ENCODE data around the gene C11orf91. TPM values are rescaled to one million over a fixed set of nuclear protein-coding genes. Genes with fewer than 3 reads are reported as not detected.
"Not testable (repeated sequence)": the region's sequence is repeated elsewhere in the genome, so short reads cannot be mapped to it uniquely, and the experiment has no call there.

The C11orf91 gene
- total and polyA plus RNA-seq, 4 donors = 0.97 TPM; not detected in 3

DNA sequence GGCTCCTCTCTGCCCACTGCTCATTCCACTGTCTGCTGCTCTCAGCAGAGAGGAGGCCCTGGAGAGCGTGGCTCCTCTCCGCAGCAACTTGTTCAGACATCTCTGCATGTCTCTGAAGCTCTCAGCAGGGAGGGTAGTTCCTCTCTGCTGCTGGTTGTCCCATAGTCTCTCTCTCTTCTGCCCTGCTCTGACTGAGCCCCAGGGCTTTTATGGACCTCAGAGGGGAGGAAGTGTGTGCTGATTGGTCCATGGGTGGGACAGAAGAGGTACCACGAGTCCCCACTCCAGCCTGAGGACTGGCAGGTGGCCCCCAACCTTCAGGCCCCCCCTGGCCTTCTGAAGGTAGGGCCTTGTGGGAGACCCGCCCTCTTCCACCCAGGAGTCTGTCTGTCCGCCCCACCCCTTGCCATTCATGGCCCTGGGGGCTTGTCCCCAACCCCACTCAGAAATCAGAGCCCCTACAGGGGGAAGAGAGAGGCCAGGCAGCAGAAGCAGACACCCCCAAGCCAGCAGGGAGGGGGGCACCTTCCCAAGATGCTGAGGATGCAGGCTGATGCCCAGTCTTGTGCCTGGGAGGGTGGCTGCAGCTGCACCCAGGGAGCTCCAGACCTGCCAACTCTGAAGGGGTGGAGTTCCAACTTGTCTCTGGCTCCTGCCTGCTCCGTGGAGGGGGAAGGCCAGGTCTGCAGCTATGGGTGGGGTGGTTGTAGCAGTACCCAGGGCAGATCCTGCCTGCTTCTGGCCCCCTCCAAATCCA lies 35.1 kb downstream of the C11orf91 start:
- Histone ChIP-seq H3K4me1 (ENCODE audit: control insufficient read depth in 1 of 2, insufficient read depth in 2 of 2, low read length in 2 of 2) (no peaks in the 10 kb centered on the region), H3K27ac (ENCODE audit: low read depth in 1 of 2, low read length in 2 of 2) (no peak overlapping the region), H3K4me3 (ENCODE audit: low read length in 2 of 2) (no peak overlapping the region), H3K36me3 (ENCODE audit: control insufficient read depth in 1 of 2, insufficient read depth in 2 of 2, low read length in 1 of 2) (no peaks in the 10 kb centered on the region), H3K9me3 (ENCODE audit: control insufficient read depth, low read length) (no peaks in the 10 kb centered on the region), H3K27me3 (ENCODE audit: control insufficient read depth in 1 of 2, insufficient read depth in 2 of 2, low read length in 1 of 2) (no peaks in the 10 kb centered on the region)
- no peak for DNase-seq
- WGBS, 2 donors = 88 to 89% methylated on average over 6 of the region's 6 CpGs
- ATAC-seq (ENCODE audit: low FRiP score) = peak; percentile 26
- intact Hi-C loops (cut with DNase I) = loop anchor here in 1 of 2 donors (5.0 kb wide), 1 partner anchor 298 kb away; no protein-coding TSS in a partner anchor

GRCh38 chr11:33664827-33665226 lies 35.8 kb downstream of the C11orf91 start:
- Histone ChIP-seq H3K27me3 (ENCODE audit: control insufficient read depth in 1 of 2, insufficient read depth in 2 of 2, low read length in 1 of 2) (no peaks in the 10 kb centered on the region), H3K27ac (ENCODE audit: low read depth in 1 of 2, low read length in 2 of 2) (no peak overlapping the region), H3K36me3 (ENCODE audit: control insufficient read depth in 1 of 2, insufficient read depth in 2 of 2, low read length in 1 of 2) (no peaks in the 10 kb centered on the region), H3K9me3 (ENCODE audit: control insufficient read depth, low read length) (no peaks in the 10 kb centered on the region), H3K4me1 (ENCODE audit: control insufficient read depth in 1 of 2, insufficient read depth in 2 of 2, low read length in 2 of 2) (no peaks in the 10 kb centered on the region), H3K4me3 (ENCODE audit: low read length in 2 of 2) (no peak overlapping the region)
- WGBS, 2 donors = 88 to 90% methylated on average over 4 of the region's 4 CpGs
- DNase-seq (no peak), ATAC-seq (ENCODE audit: low FRiP score) (no peak)
- intact Hi-C loops (cut with DNase I) = loop anchor here in 1 of 2 donors (5.0 kb wide), 1 partner anchor 298 kb away; no protein-coding TSS in a partner anchor

DNA sequence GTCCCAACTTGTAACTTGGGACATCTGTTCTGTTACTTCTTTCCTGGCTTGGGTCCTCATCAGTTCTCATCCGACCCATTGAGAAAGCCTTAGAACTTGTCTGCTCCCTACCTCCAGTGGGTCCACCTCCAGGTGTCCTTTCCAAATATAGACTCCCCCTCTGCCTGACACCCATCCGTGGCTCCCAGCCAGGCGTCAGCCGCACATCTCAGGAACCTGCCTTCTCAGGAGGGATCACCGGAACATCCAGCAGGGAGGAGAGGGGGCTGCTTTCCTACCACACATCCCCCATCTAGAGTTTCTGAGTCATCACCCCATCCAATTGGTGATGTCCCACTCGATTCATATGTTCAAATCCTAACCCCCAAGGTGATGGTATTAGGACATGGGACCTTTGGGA lies 36.5 kb downstream of the C11orf91 start:
- 91 to 94% methylated on average over 6 of the region's 6 CpGs for WGBS, 2 donors
- intact Hi-C loops (cut with DNase I) = no loop called here
- Histone ChIP-seq H3K27me3 (ENCODE audit: control insufficient read depth in 1 of 2, insufficient read depth in 2 of 2, low read length in 1 of 2) (no peaks in the 10 kb centered on the region), H3K27ac (ENCODE audit: low read depth in 1 of 2, low read length in 2 of 2) (no peak overlapping the region), H3K36me3 (ENCODE audit: control insufficient read depth in 1 of 2, insufficient read depth in 2 of 2, low read length in 1 of 2) (no peaks in the 10 kb centered on the region), H3K4me1 (ENCODE audit: control insufficient read depth in 1 of 2, insufficient read depth in 2 of 2, low read length in 2 of 2) (no peaks in the 10 kb centered on the region), H3K9me3 (ENCODE audit: control insufficient read depth, low read length) (no peaks in the 10 kb centered on the region), H3K4me3 (ENCODE audit: low read length in 2 of 2) (no peak overlapping the region)
- DNase-seq = no peak
- no peak for ATAC-seq (ENCODE audit: low FRiP score)

DNA sequence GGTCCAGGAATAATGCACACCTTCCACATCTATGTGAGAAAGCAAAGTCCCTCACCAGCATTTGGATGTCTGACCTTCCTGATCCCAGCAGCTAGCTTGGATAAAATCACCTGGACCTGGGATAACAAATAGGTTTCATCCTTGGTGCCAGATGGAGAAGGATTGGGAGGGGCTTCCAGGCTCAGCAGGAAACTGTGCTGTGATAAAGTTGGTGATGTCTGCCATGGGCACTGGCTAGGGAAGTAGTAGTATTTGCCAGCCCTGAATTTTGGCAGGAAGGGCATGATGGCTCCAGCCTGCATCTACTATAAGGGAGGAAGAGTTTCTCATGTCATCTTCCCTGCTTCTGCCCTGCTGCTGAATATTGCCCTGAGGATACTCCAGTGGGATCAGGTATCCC lies 37.5 kb downstream of the C11orf91 start:
- no peaks in the 10 kb centered on the region for H3K9me3 ChIP-seq (ENCODE audit: control insufficient read depth, low read length)
- ATAC-seq (ENCODE audit: low FRiP score) = no peak
- no peak overlapping the region for H3K27ac ChIP-seq (ENCODE audit: low read depth in 1 of 2, low read length in 2 of 2)
- intact Hi-C loops (cut with DNase I) = no loop called here
- no peaks in the 10 kb centered on the region for H3K36me3 ChIP-seq (ENCODE audit: control insufficient read depth in 1 of 2, insufficient read depth in 2 of 2, low read length in 1 of 2)
- no peaks in the 10 kb centered on the region for H3K27me3 ChIP-seq (ENCODE audit: control insufficient read depth in 1 of 2, insufficient read depth in 2 of 2, low read length in 1 of 2)
- H3K4me3 ChIP-seq (ENCODE audit: low read length in 2 of 2) = no peak overlapping the region
- DNase-seq = no peak
- no peaks in the 10 kb centered on the region for H3K4me1 ChIP-seq (ENCODE audit: control insufficient read depth in 1 of 2, insufficient read depth in 2 of 2, low read length in 2 of 2)

DNA sequence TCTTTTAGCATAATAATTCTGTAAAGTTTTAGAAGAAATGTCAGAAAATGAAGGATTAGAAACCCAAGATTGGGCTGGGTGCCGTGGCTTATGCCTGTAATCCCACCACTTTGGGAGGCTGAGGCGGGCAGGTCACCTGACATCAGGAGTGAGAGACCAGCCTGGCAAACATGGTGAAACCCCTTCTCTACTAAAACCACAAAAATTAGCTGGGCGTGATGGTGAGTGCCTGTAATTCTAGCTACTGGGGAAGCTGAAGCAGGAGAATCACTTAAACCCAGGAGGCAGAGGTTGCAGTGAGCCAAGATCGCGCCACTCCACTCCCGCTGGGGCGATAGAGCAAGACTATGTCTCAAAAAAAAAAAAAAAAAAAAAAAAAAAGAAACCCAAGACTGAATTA lies 39.1 kb downstream of the C11orf91 start:
- intact Hi-C loops (cut with DNase I); H3K4me3 ChIP-seq (ENCODE audit: low read length in 2 of 2); H3K27me3 ChIP-seq (ENCODE audit: control insufficient read depth in 1 of 2, insufficient read depth in 2 of 2, low read length in 1 of 2); H3K36me3 ChIP-seq (ENCODE audit: control insufficient read depth in 1 of 2, insufficient read depth in 2 of 2, low read length in 1 of 2); H3K4me1 ChIP-seq (ENCODE audit: control insufficient read depth in 1 of 2, insufficient read depth in 2 of 2, low read length in 2 of 2); H3K27ac ChIP-seq (ENCODE audit: low read depth in 1 of 2, low read length in 2 of 2); H3K9me3 ChIP-seq (ENCODE audit: control insufficient read depth, low read length); ATAC-seq (ENCODE audit: low FRiP score); DNase-seq: not testable (repeated sequence)
- WGBS, 2 donors = 88 to 94% methylated on average over 7 of the region's 7 CpGs

DNA sequence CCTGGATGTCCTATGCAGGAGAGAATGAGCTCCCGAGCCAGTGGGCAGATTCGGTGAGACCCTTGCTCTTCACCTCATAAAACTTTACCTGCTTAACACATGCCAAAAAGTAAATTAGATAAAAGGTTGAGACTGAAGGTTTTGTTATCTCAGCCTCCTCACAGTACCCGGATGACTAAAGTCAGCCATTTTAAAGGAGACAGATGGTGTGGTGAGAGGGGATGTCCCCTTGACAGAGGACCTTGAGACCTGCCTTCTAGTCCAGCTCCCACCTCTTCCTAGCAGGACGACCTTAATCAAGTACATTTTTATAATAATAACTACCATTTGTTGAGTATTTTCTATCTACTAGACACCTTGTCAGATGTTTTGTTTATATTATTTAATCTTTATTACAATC lies 39.7 kb downstream of the C11orf91 start:
- no peak for DNase-seq
- Histone ChIP-seq H3K9me3 (ENCODE audit: control insufficient read depth, low read length) (no peaks in the 10 kb centered on the region), H3K27me3 (ENCODE audit: control insufficient read depth in 1 of 2, insufficient read depth in 2 of 2, low read length in 1 of 2) (no peaks in the 10 kb centered on the region), H3K4me3 (ENCODE audit: low read length in 2 of 2) (no peak overlapping the region), H3K4me1 (ENCODE audit: control insufficient read depth in 1 of 2, insufficient read depth in 2 of 2, low read length in 2 of 2) (no peaks in the 10 kb centered on the region), H3K36me3 (ENCODE audit: control insufficient read depth in 1 of 2, insufficient read depth in 2 of 2, low read length in 1 of 2) (no peaks in the 10 kb centered on the region), H3K27ac (ENCODE audit: low read depth in 1 of 2, low read length in 2 of 2) (no peak overlapping the region)
- WGBS, 2 donors = 93% methylated on average over 4 of the region's 4 CpGs
- ATAC-seq (ENCODE audit: low FRiP score) = no peak
- intact Hi-C loops (cut with DNase I) = no loop called here

DNA sequence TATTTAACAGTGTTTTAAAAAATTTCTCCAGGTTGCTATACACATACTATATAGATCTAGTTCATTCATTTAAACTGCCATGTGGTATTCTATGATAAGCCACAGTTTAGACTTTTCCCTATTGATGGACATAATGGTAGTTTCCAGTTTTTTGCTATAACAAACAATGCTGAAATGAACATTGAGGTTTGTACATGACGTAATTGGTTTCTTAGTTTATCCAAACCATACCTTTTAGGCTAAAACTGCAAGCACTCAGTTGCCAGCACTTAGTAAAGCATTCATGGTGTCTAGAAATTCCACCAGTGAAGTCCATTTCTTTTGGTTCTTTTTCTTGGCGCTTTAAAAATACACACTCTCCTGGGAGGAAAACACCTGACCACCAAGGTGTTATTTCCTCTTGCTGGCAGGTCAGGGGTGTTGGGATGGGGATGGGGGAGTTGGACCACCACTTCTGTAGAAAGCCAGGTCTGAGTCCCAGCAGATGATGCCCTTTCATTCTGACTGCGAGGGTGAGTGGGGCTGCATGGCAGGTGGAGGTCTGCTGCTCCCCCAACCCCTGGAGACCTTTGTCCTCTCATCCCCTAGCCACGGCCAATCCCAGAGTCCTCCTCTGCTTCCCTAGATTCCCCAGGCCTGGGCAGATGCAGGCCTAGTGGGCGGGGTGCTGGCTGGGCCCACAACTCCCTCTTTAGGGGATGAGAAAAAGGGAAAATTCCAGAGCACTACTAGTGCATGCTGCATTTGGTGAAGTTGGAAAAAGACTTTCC lies 41.1 kb downstream of the C11orf91 start:
- H3K27ac ChIP-seq (ENCODE audit: low read depth in 1 of 2, low read length in 2 of 2) = no peak overlapping the region
- no peak for DNase-seq
- H3K4me3 ChIP-seq (ENCODE audit: low read length in 2 of 2) = no peak overlapping the region
- no peak for ATAC-seq (ENCODE audit: low FRiP score)
- no peaks in the 10 kb centered on the region for H3K9me3 ChIP-seq (ENCODE audit: control insufficient read depth, low read length)
- intact Hi-C loops (cut with DNase I) = no loop called here
- 84 to 88% methylated on average over 5 of the region's 5 CpGs for WGBS, 2 donors
- H3K27me3 ChIP-seq (ENCODE audit: control insufficient read depth in 1 of 2, insufficient read depth in 2 of 2, low read length in 1 of 2) = no peaks in the 10 kb centered on the region
- no peaks in the 10 kb centered on the region for H3K36me3 ChIP-seq (ENCODE audit: control insufficient read depth in 1 of 2, insufficient read depth in 2 of 2, low read length in 1 of 2)
- H3K4me1 ChIP-seq (ENCODE audit: control insufficient read depth in 1 of 2, insufficient read depth in 2 of 2, low read length in 2 of 2) = no peaks in the 10 kb centered on the region

- WGBS, 2 donors = 85 to 87% methylated on average over 22 of the region's 22 CpGs
- DNase-seq (no peak), ATAC-seq (ENCODE audit: low FRiP score) (no peak)
- intact Hi-C loops (cut with DNase I) = no loop called here
- Histone ChIP-seq H3K27ac (ENCODE audit: low read depth in 1 of 2, low read length in 2 of 2) (no peak overlapping the region), H3K4me1 (ENCODE audit: control insufficient read depth in 1 of 2, insufficient read depth in 2 of 2, low read length in 2 of 2) (no peaks in the 10 kb centered on the region), H3K27me3 (ENCODE audit: control insufficient read depth in 1 of 2, insufficient read depth in 2 of 2, low read length in 1 of 2) (no peaks in the 10 kb centered on the region), H3K4me3 (ENCODE audit: low read length in 2 of 2) (no peak overlapping the region), H3K9me3 (ENCODE audit: control insufficient read depth, low read length) (no peaks in the 10 kb centered on the region), H3K36me3 (ENCODE audit: control insufficient read depth in 1 of 2, insufficient read depth in 2 of 2, low read length in 1 of 2) (no peaks in the 10 kb centered on the region)
Observed at GRCh38 chr11:33658195-33658900, 42.3 kb downstream of the C11orf91 start.

All from aorta (tissue), 5 donors.